DOHH2 (cell line): Measurements from ENCODE around the gene SMG6.

Experiments used
- H3F3A ChIP-seq: fragments of 200-600 bp; sonication (generic), shearing (Covaris generic); 2 replicates; pipeline ENCODE4 v1.6.0; 2016; ENCODE audit warnings: antibody characterized with exemption, mild to moderate bottlenecking; ENCODE audit not compliant: control insufficient read depth, insufficient read depth
- H3K27ac ChIP-seq: fragments of 200-600 bp; sonication (generic); 2 replicates; pipeline ENCODE4 v1.5.1; 2014; ENCODE audit warnings: low read depth, mild to moderate bottlenecking, low read length, moderate library complexity
- H3K27me3 ChIP-seq: fragments of 200-600 bp; sonication (generic); 2 replicates; pipeline ENCODE4 v1.6.1; 2014; ENCODE audit warnings: mild to moderate bottlenecking, low read length, mixed read lengths; ENCODE audit not compliant: control insufficient read depth
- H3K36me3 ChIP-seq: fragments of 200-600 bp; sonication (generic); 2 replicates; pipeline ENCODE4 v1.6.1; 2014; ENCODE audit warnings: mild to moderate bottlenecking, low read length, moderate library complexity, mixed read lengths; ENCODE audit not compliant: control insufficient read depth
- H3K4me1 ChIP-seq: fragments of 200-600 bp; sonication (generic); 2 replicates; pipeline ENCODE4 v1.6.1; 2014; ENCODE audit warnings: mild to moderate bottlenecking, low read length, mixed read lengths; ENCODE audit not compliant: control insufficient read depth
- H3K4me2 ChIP-seq: fragments of 200-600 bp; sonication (generic); 2 replicates; pipeline ENCODE4 v1.6.0; 2014; ENCODE audit warnings: mild to moderate bottlenecking, low read length, moderate library complexity
- H3K4me3 ChIP-seq: fragments of 200-600 bp; sonication (generic); 2 replicates; pipeline ENCODE4 v1.5.1; 2014; ENCODE audit warnings: mild to moderate bottlenecking, low read length, mixed read lengths
- H3K79me2 ChIP-seq: fragments of 200-600 bp; sonication (generic); 2 replicates; pipeline ENCODE4 v1.6.1; 2014; ENCODE audit warnings: mild to moderate bottlenecking, low read length, mixed read lengths; ENCODE audit not compliant: control insufficient read depth
- H3K9me2 ChIP-seq: fragments of 200-600 bp; sonication (generic); replicated peaks from 2 replicates; pipeline ENCODE4 v1.6.1; 2014; ENCODE audit warnings: mild to moderate bottlenecking, low read length, mixed read lengths; ENCODE audit not compliant: control insufficient read depth
- H3K9me3 ChIP-seq: fragments of 200-600 bp; sonication (generic); 2 replicates; pipeline ENCODE4 v1.6.1; 2014; ENCODE audit warnings: antibody characterized with exemption, low read length, mixed read lengths; ENCODE audit not compliant: control insufficient read depth, insufficient read depth
- H4K20me1 ChIP-seq: fragments of 200-600 bp; sonication (generic); 2 replicates; pipeline ENCODE4 v1.6.0; 2014; ENCODE audit warnings: low read depth, mild to moderate bottlenecking, antibody characterized with exemption, low read length, moderate library complexity; ENCODE audit not compliant: control insufficient read depth, insufficient read depth
- CTCF ChIP-seq: fragments of 200-600 bp; sonication (generic); IDR thresholded peaks from one replicate; pipeline ENCODE4 v1.5.1; 2014; ENCODE audit warnings: antibody characterized with exemption, mild to moderate bottlenecking, low read depth, low read length; ENCODE audit not compliant: poor library complexity, severe bottlenecking
- EZH2phosphoT487 ChIP-seq: fragments of 200-600 bp; sonication (generic); IDR thresholded peaks from 2 replicates; pipeline ENCODE4 v1.6.1; 2017; ENCODE audit warnings: borderline replicate concordance, mild to moderate bottlenecking, antibody characterized with exemption, low read length, moderate library complexity, mixed read lengths

Gene SMG6

GRCh38 chr17:2176499-2177169, 127.0 kb downstream of the SMG6 start:
- no peaks in the 10 kb centered on the region for H3K4me1 ChIP-seq
- H3K79me2 ChIP-seq: no peaks in the 10 kb centered on the region
- no peaks in the 10 kb centered on the region for H3F3A ChIP-seq
- H3K9me2 ChIP-seq: no peaks in the 10 kb centered on the region
- no peaks in the 10 kb centered on the region; the same call in 1 of the 2 replicates for H3K36me3 ChIP-seq
- no peaks in the 10 kb centered on the region for H3K9me3 ChIP-seq
- no peaks in the 10 kb centered on the region for H4K20me1 ChIP-seq
- TF ChIP-seq EZH2phosphoT487 (no peak), CTCF (no peak)
- H3K4me3 ChIP-seq: no peak overlapping the region
- H3K27ac ChIP-seq: no peak overlapping the region
- H3K27me3 ChIP-seq: no peaks in the 10 kb centered on the region
- H3K4me2 ChIP-seq: no peak overlapping the region

- Histone ChIP-seq H3K9me3 (no peaks in the 10 kb centered on the region), H3K27ac (no peak overlapping the region), H3K27me3 (no peaks in the 10 kb centered on the region), H3K4me3 (no peak overlapping the region), H3K36me3 (peaks cover 4% of the 10 kb centered on the region; the same call in 1 of the 2 replicates), H3K79me2 (no peaks in the 10 kb centered on the region), H3K4me1 (no peaks in the 10 kb centered on the region), H3F3A (no peaks in the 10 kb centered on the region), H4K20me1 (no peaks in the 10 kb centered on the region), H3K4me2 (no peak overlapping the region), H3K9me2 (no peaks in the 10 kb centered on the region)
- TF ChIP-seq CTCF (no peak), EZH2phosphoT487 (no peak)
These were observed 128.3 kb downstream of the SMG6 start for GRCh38 chr17:2175294-2175628.

- TF ChIP-seq CTCF (no peak), EZH2phosphoT487 (no peak)
- Histone ChIP-seq H3K79me2 (no peaks in the 10 kb centered on the region), H4K20me1 (no peaks in the 10 kb centered on the region), H3K4me1 (no peaks in the 10 kb centered on the region), H3K36me3 (peaks cover 8% of the 10 kb centered on the region), H3K9me2 (no peaks in the 10 kb centered on the region), H3K27ac (no peak overlapping the region), H3F3A (no peaks in the 10 kb centered on the region), H3K27me3 (no peaks in the 10 kb centered on the region), H3K4me2 (no peak overlapping the region), H3K9me3 (no peaks in the 10 kb centered on the region), H3K4me3 (no peak overlapping the region)
These were observed 128.9 kb downstream of the SMG6 start for GRCh38 chr17:2174468-2175293.
